ENCODE measurements around the gene INAFM1. TPM values are rescaled to one million over a fixed set of nuclear protein-coding genes. Genes with fewer than 3 reads are reported as not detected.

The INAFM1 gene
- total and polyA plus RNA-seq, 9 of the 15 experiments (the other 6 are each of a cell fraction or from before 2014, with no cell fraction given), result 0.71 to 30.9 (median 3.1) TPM

- no peak for TF ChIP-seq CHD7 (IDR thresholded peaks at IDR 0.05; ENCODE audit: low read depth, low read length)
- peak; percentile 58 for TF ChIP-seq CCNT2 (IDR thresholded peaks at IDR 0.05; ENCODE audit: borderline replicate concordance, extremely low read depth, insufficient read length, low read depth, low read length)
- peak; percentile 60; the same call in 1 of the 2 replicates for TF ChIP-seq CBFB (CRISPR knock-in tag; IDR thresholded peaks at IDR 0.05)
- TF ChIP-seq VEZF1 (CRISPR knock-in tag; IDR thresholded peaks at IDR 0.05), result peak; percentile 95
- peak; percentile 89 for TF ChIP-seq ZFX (CRISPR knock-in tag; IDR thresholded peaks at IDR 0.05)
- peak; percentile 74; the same call in 1 of the 2 replicates for TF ChIP-seq TOE1 (IDR thresholded peaks at IDR 0.05; ENCODE audit: borderline replicate concordance)
- no peak for TF ChIP-seq TOE1 (CRISPR knock-in tag; IDR thresholded peaks at IDR 0.05; ENCODE audit: borderline replicate concordance, low read depth)
- no peak for TF ChIP-seq ARID2 (IDR thresholded peaks at IDR 0.05)
- 0 out of 4 replicates have a peak, but pooled peaks of 1 of the 2 experiments have one; percentile 3 for TF ChIP-seq ZMIZ1 (IDR thresholded peaks at IDR 0.05; ENCODE audit: low read depth in 2 of 2, low read length in 2 of 2)
These were observed 43.2 kb upstream of the INAFM1 start (continued) for GRCh38 chr19:47231215-47232054.

Measured in K562 (cell line).